ENCODE results near the gene PIEZO2.

PIEZO2 gene

GRCh38 chr18:10689236-10690034, 459.9 kb downstream of the PIEZO2 start:
- TF ChIP-seq ARNTL (CRISPR knock-in tag; IDR thresholded peaks at IDR 0.05; ENCODE audit: borderline replicate concordance, low read depth) (no peak), ZNF8 (CRISPR knock-in tag; IDR thresholded peaks at IDR 0.05) (no peak), CSRNP3 (CRISPR knock-in tag; IDR thresholded peaks at IDR 0.05) (no peak), ESRRG (CRISPR knock-in tag; IDR thresholded peaks at IDR 0.05) (no peak), POU6F1 (CRISPR knock-in tag; IDR thresholded peaks at IDR 0.05; ENCODE audit: borderline replicate concordance, low read depth) (no peak), RARB (CRISPR knock-in tag; IDR thresholded peaks at IDR 0.05) (no peak), TSHZ2 (CRISPR knock-in tag; IDR thresholded peaks at IDR 0.05) (no peak), ZNF70 (CRISPR knock-in tag; IDR thresholded peaks at IDR 0.05) (no peak), CREB5 (CRISPR knock-in tag; IDR thresholded peaks at IDR 0.05; ENCODE audit: low read depth) (no peak), ZNF565 (CRISPR knock-in tag; conservative IDR thresholded peaks at IDR 0.05; ENCODE audit: low read depth) (no peak), OSR1 (CRISPR knock-in tag; IDR thresholded peaks at IDR 0.05) (no peak)
- no peak for ATAC-seq

GRCh38 chr18:10688766-10689165, 460.6 kb downstream of the PIEZO2 start:
- TF ChIP-seq ZNF70 (CRISPR knock-in tag; IDR thresholded peaks at IDR 0.05) (no peak), ZFP3 (CRISPR knock-in tag; IDR thresholded peaks at IDR 0.05) (no peak), PATZ1 (CRISPR knock-in tag; IDR thresholded peaks at IDR 0.05; ENCODE audit: borderline replicate concordance) (no peak), ARNTL (CRISPR knock-in tag; IDR thresholded peaks at IDR 0.05; ENCODE audit: borderline replicate concordance, low read depth) (no peak), GLIS3 (CRISPR knock-in tag; IDR thresholded peaks at IDR 0.05) (no peak), SNAI2 (CRISPR knock-in tag; IDR thresholded peaks at IDR 0.05) (no peak), OSR1 (CRISPR knock-in tag; IDR thresholded peaks at IDR 0.05) (no peak), POU6F1 (CRISPR knock-in tag; IDR thresholded peaks at IDR 0.05; ENCODE audit: borderline replicate concordance, low read depth) (no peak)
- no peak for ATAC-seq

- ATAC-seq: no peak
- TF ChIP-seq SNAI2 (CRISPR knock-in tag; IDR thresholded peaks at IDR 0.05) (no peak), ZNF565 (CRISPR knock-in tag; conservative IDR thresholded peaks at IDR 0.05; ENCODE audit: low read depth) (no peak), ZNF70 (CRISPR knock-in tag; IDR thresholded peaks at IDR 0.05) (no peak), RARB (CRISPR knock-in tag; IDR thresholded peaks at IDR 0.05) (no peak), CSRNP3 (CRISPR knock-in tag; IDR thresholded peaks at IDR 0.05) (no peak), ZNF8 (CRISPR knock-in tag; IDR thresholded peaks at IDR 0.05) (no peak), ESRRG (CRISPR knock-in tag; IDR thresholded peaks at IDR 0.05) (no peak), BACH2 (CRISPR knock-in tag; IDR thresholded peaks at IDR 0.05; ENCODE audit: borderline replicate concordance) (no peak), ARNTL (CRISPR knock-in tag; IDR thresholded peaks at IDR 0.05; ENCODE audit: borderline replicate concordance, low read depth) (no peak), PPARA (CRISPR knock-in tag; IDR thresholded peaks at IDR 0.05; ENCODE audit: borderline replicate concordance) (no peak), ZC3H10 (CRISPR knock-in tag; IDR thresholded peaks at IDR 0.05) (no peak), ZFP30 (CRISPR knock-in tag; IDR thresholded peaks at IDR 0.05) (no peak), ZFP3 (CRISPR knock-in tag; IDR thresholded peaks at IDR 0.05) (no peak), OSR1 (CRISPR knock-in tag; IDR thresholded peaks at IDR 0.05) (no peak), PATZ1 (CRISPR knock-in tag; IDR thresholded peaks at IDR 0.05; ENCODE audit: borderline replicate concordance) (no peak)
Observed at GRCh38 chr18:10687161-10687925, 462.0 kb downstream of the PIEZO2 start.

All from SK-N-SH treated with all-trans-retinoic acid at 6 μM for 48 hours (cell line).